Activated T-cell treated with anti-CD3 and anti-CD28 coated beads, Interleukin-2, amount 50 U/mL, for 1 hour (primary cell): ENCODE results near the gene ZNF556.
A peak's percentile ranks its signal among the peaks of the same experiment; 100 is the strongest.

ENCODE experiments used
- DNase-seq: peaks from one replicate; pipeline ENCODE4 v3.0.0-alpha.2; 2020

Gene ZNF556

DNA sequence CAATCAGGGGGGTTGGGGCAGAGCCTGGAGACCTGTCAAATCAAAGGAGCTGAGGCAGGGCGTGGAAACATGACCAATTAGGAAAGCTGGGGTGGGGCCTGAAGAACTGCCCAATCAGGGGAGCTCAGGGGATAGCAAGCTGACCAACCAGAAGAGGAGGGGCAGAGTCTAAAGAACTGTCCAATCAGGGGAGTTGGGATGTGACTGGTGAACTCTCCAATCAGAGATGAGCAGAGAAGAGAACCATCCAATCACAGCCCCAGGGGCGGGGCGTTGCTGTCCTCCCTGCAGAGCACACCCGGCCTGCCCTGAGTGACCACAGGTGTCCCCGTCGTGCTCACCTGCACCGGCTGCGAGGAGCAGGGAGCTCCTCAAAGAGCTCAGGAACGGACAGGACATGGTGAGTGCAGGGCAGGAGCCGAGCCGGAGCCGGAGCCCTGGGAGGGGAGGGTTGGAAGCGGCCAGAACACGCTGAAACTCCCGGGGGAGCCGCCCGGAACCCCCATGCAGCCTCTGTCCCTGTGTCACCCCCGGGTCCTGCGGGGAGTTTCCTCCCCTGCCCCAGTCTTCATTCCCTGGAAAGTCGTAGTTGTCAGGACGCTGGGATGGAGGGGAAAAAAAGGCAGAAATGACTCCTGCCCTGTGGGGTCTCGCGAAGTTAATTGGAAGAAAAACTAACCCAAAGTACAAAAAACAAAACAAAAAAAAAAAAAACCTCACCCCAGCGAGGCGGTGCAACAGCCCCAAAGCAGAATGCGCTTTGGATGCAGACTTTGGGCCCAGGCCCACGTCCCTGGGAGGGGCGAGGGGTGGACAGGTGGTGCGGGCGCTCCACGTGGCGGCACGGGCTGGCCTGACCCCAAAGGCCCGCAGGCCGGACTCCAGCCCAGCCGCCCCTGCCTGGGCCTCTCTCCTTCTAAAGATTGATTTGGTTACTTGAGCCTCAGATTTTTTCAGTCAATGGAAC lies at the start of gene ZNF556:
ZNF556 (plus strand) TSS at position 311 of the 967 bp plus-strand sequence; CDS start at position 398, 87 bp downstream.
- DNase-seq, result no peak

DNA sequence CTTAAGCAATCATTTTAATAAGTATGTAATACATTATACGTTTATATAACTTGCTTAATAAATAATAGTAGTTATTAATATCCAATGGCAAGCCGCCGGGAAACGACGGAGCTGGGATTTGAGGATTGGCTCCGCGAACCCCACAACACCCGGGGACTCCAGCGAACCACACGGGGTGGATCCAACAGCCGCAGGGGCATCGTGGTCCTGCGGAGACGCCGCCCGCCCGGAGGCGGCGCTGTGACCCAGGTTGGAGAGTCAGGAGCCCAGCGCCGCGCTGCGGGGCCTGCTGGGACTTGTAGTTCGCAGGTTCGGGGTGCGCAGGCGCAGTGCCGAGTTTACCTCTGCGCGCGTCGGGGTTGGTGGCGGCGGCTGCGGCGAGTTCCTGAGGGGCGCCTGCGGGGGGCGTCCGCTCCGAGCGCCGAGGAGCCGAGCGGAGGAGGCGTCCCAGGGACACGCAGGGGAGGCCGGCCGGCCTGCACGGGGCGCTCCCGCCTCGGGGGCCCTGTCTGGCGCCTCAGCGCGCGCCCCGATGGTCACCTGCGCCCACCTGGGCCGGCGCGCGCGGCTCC lies 47.5 kb upstream of the ZNF556 start, which contains the start of gene ZNF554:
ZNF554 (plus strand) TSS at position 329 of the 572 bp plus-strand sequence; CDS start at position 533, 204 bp downstream.
- peak; percentile 99 for DNase-seq

DNA sequence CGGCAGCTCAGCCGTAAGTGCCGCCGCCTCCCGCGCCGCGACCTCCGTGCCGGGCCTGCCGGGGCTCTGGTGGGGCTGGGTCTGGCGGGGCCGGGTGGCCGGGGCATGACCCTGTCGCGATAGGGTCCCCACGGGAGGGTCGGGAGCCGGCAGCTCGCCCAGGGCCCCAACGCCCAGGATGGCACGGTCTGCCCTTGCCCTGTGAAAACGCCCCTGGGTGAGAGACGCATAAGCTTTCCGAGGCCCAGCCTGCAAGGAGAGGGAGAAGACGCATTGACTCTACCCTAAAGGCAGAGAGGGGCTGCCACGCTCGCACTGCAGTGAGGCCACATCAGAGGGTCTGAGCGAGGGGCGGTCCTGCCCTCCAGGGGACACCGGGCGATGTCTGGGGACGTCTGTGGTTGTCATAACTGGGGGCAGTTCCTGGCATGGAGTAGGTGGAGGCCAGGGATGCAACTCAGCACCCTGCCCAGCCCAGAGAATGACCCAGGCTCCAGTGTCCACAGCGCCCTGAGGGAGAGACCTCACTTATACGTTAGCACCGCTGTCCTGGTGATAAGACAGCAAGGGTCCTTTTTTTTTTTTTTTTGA lies 46.9 kb upstream of the ZNF556 start:
- DNase-seq, result no peak

DNA sequence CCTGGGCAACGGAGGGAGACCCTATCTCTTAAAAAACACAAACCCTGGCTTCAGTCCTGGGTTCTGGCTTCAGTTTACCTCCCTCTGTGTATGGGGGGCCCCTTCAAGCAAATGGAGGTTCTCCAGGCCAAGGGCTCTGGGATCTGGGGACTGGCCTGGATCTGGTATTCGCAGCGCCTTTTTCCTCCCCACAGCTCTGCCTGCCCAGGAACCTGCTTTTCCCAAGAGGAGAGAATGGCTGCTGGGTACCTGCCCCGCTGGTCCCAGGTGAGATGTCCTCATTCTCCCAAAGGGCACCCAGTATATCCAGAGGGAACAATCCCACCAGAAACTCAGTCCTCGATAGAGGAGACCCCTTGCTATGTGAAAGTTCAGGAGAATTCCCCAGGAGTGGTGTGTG lies 44.3 kb upstream of the ZNF556 start:
- DNase-seq, result no peak

DNA sequence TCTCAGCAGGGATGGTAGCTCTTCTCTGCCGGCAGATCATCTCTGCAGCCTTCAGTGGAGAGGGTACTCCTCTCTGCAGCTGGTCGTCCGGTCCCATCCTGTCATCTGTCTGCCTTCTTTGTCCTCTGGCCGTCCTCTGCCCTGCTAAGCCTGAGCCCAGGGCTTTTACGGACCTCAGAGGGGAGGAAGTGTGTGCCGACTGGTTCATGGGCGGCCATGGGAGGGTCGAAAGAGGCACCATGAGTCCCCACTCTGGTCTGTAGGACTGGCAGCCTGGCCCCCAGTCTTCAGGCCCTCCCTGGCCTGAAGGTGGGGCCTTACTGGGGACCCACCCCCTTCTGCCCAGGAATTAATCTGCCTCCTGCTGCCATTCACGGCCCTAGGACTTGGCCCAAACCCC lies 43.5 kb upstream of the ZNF556 start:
- no peak for DNase-seq

DNA sequence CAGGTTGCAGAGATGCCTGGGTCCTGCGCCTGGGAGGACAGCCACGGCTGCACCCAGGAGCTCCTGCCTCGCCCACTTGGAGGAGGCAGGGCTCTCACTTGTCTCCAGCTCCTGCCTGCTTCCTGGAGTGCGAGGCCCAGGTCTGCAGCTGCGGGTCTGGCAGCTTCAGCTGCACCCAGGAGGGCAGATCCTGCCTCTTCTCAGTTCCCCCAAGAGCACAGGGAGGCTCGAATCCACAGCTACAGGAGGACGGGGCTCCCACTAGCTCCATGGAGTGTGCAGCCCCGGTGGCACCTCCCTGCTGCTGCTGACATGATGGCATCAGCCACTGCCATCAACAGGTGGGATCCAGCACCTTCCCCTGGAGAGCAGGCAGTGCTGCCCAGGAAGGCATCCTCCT lies 43.0 kb upstream of the ZNF556 start:
- DNase-seq, result no peak

DNA sequence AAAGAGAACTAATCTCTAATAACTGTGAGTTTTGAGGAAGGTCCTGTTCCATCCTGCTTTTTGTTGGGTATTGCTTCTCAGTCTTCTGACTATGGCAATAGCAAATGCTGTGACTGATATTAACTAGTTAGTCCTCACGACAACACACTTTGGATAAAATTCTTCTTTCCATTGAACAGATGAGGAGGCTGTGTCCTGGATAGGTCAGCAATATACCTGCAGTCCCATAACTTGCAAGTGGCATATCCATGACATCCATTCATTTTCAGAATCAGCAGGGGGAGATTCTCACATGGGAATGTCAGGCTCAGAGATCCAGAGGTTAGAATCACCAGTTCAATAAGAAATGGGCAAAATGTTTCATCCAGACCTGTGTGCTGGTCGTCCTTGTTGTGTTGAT lies 40.1 kb upstream of the ZNF556 start:
- DNase-seq, result no peak

DNA sequence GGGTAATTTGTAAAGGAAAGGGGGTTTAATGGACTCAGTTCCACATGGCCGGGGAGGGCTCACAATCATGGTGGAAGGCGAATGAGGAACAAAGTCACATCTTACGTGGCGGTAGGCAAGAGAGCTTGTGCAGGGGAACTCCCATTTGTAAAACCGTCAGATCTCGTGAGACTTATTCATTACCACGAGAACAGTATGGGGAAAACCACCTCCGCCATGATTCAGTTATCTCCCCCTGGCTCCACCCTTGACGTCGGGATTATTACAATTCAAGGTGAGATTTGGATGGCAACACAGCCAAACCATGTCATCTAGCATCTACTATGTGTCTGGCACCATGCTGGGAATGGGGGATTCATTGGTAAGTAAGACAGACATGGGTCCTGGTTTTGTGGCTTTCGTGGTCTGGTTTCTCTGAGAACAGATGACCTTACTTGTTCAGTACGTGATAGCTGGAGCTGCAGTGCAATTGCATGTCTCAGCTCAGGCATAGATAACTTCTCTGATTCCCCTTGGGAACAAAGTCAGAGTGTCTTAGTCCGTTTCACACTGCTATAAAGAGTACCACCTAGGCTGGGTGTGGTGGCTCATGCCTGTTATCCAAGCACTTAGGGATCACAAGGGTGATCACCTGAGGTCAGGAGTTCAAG lies 39.2 kb upstream of the ZNF556 start:
- DNase-seq, result no peak

DNA sequence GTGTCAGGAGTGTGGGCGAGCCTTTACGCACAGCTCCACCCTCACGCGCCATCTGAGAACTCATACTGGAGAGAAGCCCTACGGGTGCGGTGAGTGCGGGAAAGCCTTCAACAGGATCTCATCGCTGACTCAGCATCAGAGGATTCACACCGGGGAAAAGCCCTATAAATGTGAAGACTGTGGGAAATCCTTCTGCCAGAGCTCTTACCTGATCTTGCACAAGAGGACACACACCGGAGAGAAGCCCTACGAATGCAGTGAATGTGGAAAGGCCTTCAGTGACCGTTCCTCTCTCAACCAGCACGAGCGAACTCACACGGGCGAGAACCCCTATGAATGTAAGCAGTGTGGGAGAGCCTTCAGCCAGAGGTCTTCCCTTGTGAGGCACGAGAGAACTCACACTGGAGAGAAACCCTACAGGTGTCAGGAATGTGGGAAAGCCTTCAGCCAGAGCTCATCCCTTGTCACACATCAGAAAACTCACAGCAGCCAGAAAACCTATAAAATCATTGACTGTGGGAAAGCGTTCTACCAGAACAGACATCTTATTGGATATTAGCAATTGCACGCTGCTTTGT lies 32.8 kb upstream of the ZNF556 start:
- no peak for DNase-seq

DNA sequence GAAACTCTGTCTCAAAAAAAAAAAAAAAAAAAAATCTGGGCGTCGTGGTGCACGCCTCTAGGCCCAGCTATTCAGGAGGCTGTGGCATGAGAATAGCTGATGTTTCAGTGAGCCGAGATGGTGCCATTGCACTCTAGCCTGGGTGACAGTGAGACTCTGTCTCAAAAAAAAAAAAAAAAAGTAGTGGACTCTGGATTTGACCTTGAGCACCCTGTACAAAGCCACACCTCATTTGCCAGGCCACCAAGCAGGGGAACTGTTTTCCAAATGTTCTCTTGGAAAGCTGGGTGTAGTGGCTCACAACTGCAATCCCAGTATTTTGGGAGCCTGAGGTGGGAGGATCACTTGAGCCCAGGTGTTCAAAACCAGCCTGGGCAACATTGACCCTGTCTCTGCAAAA lies 29.7 kb upstream of the ZNF556 start:
- DNase-seq, result no peak

DNA sequence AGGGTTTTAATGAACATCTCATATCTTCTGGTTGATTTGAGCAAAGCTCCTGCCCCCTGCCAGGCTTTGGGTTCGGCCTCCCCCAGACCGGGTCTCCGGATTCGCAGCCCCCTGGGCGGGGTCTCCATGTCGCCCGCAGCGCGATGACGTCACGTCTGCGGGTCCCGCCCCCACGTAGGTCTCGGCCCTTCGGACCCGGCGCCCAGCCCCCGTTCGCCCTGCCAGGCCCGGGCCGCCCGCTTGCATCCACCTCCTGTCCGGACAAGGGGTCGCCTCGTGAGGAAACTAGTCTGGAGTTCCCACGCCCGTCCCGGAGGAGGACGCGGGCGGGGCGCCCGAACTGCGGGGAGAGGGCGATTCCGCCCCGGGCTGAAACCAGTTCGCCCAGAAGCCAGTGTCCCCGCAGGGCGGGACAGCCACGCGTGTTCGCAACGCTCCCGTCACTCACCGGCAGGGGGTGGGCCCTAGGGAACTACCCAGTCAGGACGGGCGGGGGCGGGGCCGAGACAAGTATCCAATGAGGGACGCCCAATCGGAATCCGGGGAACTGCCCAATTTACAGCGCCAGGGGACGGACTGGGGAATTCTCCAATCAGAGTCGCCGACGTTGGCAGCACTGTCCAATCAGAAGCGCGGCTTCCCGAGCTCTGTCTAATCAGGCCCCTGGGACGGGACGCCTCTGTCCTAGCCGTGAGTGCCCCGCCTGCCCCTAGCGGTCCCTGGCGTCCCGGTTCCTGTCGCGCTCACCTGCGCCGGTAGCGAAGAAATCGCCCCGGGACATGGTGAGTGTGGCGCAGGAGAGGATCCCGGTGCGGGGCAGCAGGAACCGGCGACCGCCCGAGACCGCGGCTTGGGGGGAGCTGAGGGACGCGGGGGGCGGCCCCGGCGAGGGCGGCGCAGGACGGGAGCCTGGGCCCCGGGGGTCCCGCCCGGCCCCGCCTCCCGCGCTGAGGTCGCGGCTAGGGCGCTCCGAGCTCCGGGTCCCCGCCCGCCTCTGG lies 26.0 kb upstream of the ZNF556 start, which contains the start of gene ZNF555:
ZNF555 (plus strand) TSS at position 682 of the 998 bp plus-strand sequence; CDS start at position 780, 98 bp downstream.
- peak; percentile 97 for DNase-seq

DNA sequence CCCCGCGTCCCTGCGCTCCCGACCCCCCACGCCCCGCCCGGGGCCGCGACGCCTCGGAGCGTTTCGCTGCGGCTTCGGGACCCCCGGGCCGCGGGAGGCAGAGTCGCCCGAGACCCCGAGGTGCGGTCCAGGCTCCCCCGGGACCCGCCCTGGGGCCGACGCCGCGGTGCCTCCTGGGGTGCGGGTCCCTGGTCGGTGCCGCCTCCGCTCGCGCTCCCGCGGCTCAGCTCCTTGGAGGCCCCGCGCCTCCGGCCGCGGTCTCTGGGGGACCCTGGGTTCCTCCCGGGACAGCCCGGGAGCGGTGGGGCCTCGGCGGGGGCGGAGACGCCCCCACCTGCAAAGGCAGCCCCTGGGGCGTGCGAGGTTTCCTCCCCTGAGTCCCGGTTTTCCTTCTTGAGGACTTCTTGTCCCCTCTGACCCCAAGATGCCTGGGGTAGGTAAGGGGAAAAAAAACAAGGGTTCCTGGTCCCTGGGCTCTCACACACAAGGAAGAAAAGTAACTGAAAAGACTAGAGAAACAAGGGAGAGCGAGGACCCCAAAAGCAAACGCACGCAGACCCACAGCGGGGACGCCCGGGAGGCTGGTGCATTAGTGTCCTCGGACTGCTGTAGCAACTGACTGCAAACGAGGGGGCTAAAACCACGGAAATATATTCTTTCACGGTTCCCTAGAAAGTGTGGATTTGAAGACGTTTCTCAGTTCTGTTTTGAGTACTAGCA lies 25.1 kb upstream of the ZNF556 start:
- DNase-seq, result peak; percentile 30

DNA sequence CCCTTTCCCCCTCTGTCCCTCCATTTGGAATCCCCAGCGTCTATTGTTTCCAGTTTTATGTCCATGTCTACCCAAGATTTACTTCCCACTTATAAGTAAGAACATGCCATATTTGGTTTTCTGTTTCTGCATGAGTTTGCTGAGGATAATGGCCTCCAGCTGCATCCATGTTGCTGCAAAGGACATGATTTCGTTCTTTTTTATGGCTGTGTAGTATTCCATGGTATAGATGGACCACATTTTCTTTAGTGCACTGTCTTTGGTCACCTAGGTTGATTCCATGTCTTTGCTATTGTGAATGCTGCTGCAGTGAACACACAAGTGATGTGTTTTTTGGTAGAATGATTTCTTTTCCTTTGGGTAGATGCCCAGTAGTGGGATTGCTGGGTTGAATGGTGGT lies 22.0 kb upstream of the ZNF556 start:
- DNase-seq, result no peak

DNA sequence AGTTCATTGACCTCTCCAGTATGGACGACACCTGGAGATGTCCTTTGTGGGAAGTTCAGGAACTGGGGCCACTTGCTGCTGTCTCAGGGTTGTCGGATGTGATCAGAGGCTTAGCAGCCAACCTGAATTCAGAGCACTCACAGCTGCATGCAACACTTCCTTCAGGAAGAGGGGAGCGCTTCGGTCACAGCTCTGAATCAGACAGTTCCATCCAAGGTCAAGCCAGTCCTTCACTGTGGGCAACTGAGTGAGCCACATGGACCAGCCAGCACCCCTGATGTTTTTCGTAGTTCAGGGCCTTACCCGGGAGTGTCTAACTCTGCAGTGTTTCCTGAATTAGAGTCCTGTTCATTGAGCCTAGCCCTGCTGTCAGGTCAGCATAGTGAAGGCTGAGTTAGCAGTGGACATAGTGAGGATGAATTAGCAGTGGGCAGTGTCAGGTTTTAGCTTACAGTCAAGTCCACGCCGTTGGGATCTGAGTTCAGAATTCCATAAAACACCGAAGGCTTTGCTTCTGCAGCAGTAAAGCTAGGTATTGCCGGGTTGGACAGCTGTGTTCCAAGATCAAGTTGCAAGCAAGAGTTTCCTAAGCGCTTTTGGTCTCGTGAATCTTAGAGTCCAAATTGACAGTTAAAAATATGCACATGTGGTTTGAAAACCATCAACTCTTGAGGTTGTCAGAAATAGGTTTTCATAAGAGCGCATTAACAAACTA lies 20.8 kb upstream of the ZNF556 start:
- DNase-seq, result no peak

DNA sequence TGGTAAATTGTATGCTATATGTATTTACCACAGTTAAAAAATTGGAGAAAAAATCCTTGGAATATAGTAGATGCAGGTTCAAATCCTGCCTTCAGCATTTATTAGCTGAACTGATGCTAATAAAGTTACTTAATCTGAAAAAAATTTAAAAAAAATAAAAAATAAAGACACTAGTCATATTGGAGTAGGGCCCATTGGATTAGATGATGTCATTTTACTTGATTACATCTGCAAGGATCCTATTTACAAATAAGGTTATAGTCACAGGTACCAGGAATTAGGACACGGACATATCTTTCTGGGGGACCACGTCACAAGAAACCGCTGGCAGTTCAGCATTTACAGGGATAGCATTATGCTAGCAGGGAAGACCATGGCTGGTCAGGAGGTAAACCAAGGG lies 19.6 kb upstream of the ZNF556 start:
- no peak for DNase-seq

DNA sequence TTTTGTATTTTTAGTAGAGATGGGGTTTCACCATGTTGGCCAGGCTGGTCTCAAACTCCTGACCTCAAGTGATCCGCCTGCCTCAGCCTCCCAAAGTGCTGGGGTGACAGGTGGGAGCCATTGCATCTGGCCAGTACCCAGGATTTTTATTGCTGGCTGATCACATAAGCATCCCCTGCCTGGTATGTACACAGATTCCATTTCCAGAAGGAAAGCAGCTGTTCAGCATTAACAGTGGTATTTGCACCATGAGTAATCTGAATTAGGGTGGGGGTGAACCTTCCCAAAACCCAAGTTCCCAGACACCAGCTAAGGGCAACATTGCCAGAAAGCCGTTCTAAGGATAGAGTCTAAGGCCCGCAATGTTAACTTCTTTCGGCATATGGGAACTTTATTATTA lies 18.5 kb upstream of the ZNF556 start:
- no peak for DNase-seq

DNA sequence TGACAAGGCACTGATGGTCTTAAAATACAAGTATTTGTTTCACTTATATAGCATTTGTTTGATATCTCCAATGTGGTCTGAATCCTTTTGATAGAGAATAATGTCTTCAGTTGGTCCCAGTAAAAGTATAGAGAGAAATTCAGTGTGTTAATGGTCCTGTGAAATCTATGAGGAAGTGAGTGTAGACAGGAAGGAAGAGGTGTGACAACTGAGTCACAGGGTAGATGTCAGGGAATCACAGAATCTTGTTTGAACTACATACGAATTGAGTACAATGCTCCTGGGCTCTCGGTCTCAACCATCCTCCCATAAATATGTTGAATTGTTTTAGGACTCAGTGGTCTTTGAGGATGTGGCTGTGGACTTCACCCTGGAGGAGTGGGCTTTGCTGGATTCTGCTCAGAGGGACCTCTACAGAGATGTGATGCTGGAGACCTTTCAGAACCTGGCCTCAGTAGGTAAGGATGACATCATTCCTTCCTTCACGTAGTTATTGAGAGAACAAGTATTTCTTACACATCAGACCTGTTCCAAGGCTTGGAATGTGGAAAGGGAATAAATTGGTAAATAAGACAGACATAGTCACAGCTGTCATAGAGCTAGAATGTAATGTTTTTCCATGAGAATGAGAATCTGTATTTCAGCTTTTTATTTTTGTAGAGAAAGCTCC lies 16.7 kb upstream of the ZNF556 start:
- DNase-seq, result no peak

DNA sequence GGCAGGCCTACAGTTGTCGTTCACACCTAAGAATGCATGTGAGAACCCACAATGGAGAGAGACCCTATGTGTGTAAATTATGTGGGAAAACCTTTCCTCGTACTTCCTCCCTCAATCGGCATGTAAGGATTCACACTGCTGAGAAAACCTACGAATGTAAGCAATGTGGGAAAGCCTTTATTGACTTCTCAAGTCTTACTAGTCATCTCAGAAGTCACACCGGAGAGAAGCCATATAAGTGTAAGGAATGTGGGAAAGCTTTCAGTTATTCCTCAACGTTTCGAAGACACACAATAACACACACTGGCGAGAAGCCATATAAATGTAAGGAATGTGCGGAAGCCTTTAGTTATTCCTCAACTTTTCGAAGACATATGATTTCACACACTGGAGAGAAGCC lies 14.5 kb upstream of the ZNF556 start:
- DNase-seq, result no peak

DNA sequence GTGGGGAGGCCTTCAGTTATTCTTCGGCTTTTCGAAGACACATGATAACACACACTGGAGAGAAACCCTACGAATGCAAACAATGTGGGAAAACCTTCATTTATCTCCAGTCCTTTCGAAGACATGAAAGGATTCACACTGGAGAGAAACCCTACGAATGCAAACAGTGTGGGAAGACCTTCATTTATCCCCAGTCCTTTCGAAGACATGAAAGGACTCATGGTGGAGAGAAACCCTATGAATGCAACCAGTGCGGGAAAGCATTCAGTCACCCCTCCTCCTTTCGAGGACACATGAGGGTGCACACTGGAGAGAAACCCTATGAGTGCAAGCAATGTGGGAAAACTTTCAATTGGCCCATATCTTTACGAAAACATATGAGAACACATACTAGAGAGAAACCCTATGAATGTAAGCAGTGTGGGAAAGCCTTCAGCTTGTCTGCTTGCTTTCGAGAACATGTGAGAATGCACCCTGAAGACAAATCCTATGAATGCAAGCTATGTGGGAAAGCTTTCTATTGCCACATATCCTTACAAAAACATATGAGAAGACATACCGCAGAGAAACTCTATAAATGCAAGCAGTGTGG lies 14.0 kb upstream of the ZNF556 start:
- DNase-seq, result no peak
